GM12874 (cell line): ENCODE results near the gene LGR6.

Experiments used
- TF ChIP-seq, protein P1 (sequence below): IDR thresholded peaks from 2 replicates; pipeline ENCODE4 v1.5.1; 2011; ENCODE audit warnings: low read depth, mild to moderate bottlenecking, control low read depth, low read length, moderate library complexity; ENCODE audit not compliant: insufficient read depth

LGR6 gene

DNA sequence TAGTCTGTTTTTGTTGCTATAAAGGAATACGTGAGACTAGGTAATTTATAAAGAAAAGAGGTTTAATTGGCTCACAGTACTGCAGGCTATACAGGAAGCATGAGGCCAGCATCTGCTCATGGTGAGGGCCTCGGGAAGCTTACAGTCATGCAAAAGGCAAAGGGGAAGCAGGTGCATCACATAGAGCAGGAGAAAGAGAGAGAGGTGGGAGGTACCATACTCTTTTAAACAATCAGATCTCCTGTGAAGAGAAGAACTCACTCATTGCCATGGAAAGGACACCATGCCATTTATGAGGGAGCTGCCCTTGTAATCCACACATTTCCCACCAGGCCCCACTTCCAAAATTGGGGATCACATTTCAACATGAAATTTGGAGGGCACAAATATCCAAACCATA, 167.6 kb downstream of the LGR6 start:
- TF ChIP-seq, protein P1, sequence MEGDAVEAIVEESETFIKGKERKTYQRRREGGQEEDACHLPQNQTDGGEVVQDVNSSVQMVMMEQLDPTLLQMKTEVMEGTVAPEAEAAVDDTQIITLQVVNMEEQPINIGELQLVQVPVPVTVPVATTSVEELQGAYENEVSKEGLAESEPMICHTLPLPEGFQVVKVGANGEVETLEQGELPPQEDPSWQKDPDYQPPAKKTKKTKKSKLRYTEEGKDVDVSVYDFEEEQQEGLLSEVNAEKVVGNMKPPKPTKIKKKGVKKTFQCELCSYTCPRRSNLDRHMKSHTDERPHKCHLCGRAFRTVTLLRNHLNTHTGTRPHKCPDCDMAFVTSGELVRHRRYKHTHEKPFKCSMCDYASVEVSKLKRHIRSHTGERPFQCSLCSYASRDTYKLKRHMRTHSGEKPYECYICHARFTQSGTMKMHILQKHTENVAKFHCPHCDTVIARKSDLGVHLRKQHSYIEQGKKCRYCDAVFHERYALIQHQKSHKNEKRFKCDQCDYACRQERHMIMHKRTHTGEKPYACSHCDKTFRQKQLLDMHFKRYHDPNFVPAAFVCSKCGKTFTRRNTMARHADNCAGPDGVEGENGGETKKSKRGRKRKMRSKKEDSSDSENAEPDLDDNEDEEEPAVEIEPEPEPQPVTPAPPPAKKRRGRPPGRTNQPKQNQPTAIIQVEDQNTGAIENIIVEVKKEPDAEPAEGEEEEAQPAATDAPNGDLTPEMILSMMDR, result no peak

DNA sequence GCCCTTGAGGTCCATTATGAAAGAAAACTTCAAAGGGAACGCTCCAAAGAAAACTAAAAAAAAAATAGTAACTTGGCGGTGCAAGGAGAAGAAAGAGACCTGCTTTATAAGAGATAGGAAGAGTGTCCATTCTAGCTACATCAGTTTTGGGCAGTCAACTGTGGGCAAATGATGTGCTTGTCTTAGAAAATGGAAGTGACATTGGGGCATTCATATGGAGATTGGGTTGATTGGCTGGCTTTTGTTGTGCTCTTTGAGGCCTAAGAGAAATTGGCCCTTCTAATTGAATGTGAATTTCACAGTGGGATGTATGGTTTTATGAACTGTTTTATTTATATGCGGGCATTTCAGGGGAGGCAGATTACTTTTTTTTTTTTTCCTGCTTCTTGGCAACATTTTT, 168.1 kb downstream of the LGR6 start:
- TF ChIP-seq, protein P1, result no peak

DNA sequence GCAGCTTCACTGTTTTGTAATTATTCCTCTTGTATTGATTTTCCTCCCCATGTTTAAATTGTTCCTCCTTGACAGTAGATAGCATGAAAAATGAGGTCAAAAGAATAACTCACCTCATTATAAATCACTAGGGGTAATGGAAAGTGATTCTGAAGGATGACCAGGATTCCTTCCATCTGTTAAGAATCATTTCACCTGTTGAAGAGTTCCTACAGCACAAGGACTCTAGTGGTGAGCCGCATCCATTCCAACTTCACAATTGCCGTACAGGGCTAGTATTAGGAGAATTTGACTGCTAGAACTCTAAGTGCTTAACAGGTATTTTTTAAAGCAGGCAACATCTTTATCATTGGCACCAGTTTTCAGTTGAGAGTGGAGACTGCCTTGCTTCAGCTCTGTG, 168.6 kb downstream of the LGR6 start:
- TF ChIP-seq, protein P1, result no peak

GRCh38 chr1:202365092-202365815, 171.7 kb downstream of the LGR6 start:
- TF ChIP-seq, protein P1, result no peak

- TF ChIP-seq, protein P1, result no peak
Observed at GRCh38 chr1:202367271-202367670, 173.7 kb downstream of the LGR6 start.
